DOHH2 (cell line): ENCODE data around the gene MPRIP.

ENCODE experiments used
- H3F3A ChIP-seq: fragments of 200-600 bp; sonication (generic), shearing (Covaris generic); 2 replicates; pipeline ENCODE4 v1.6.0; 2016; ENCODE audit warnings: antibody characterized with exemption, mild to moderate bottlenecking; ENCODE audit not compliant: control insufficient read depth, insufficient read depth
- H3K27ac ChIP-seq: fragments of 200-600 bp; sonication (generic); 2 replicates; pipeline ENCODE4 v1.5.1; 2014; ENCODE audit warnings: low read depth, mild to moderate bottlenecking, low read length, moderate library complexity
- H3K27me3 ChIP-seq: fragments of 200-600 bp; sonication (generic); 2 replicates; pipeline ENCODE4 v1.6.1; 2014; ENCODE audit warnings: mild to moderate bottlenecking, low read length, mixed read lengths; ENCODE audit not compliant: control insufficient read depth
- H3K36me3 ChIP-seq: fragments of 200-600 bp; sonication (generic); 2 replicates; pipeline ENCODE4 v1.6.1; 2014; ENCODE audit warnings: mild to moderate bottlenecking, low read length, moderate library complexity, mixed read lengths; ENCODE audit not compliant: control insufficient read depth
- H3K4me1 ChIP-seq: fragments of 200-600 bp; sonication (generic); 2 replicates; pipeline ENCODE4 v1.6.1; 2014; ENCODE audit warnings: mild to moderate bottlenecking, low read length, mixed read lengths; ENCODE audit not compliant: control insufficient read depth
- H3K4me2 ChIP-seq: fragments of 200-600 bp; sonication (generic); 2 replicates; pipeline ENCODE4 v1.6.0; 2014; ENCODE audit warnings: mild to moderate bottlenecking, low read length, moderate library complexity
- H3K4me3 ChIP-seq: fragments of 200-600 bp; sonication (generic); 2 replicates; pipeline ENCODE4 v1.5.1; 2014; ENCODE audit warnings: mild to moderate bottlenecking, low read length, mixed read lengths
- H3K79me2 ChIP-seq: fragments of 200-600 bp; sonication (generic); 2 replicates; pipeline ENCODE4 v1.6.1; 2014; ENCODE audit warnings: mild to moderate bottlenecking, low read length, mixed read lengths; ENCODE audit not compliant: control insufficient read depth
- H3K9me2 ChIP-seq: fragments of 200-600 bp; sonication (generic); replicated peaks from 2 replicates; pipeline ENCODE4 v1.6.1; 2014; ENCODE audit warnings: mild to moderate bottlenecking, low read length, mixed read lengths; ENCODE audit not compliant: control insufficient read depth
- H3K9me3 ChIP-seq: fragments of 200-600 bp; sonication (generic); 2 replicates; pipeline ENCODE4 v1.6.1; 2014; ENCODE audit warnings: antibody characterized with exemption, low read length, mixed read lengths; ENCODE audit not compliant: control insufficient read depth, insufficient read depth
- H4K20me1 ChIP-seq: fragments of 200-600 bp; sonication (generic); 2 replicates; pipeline ENCODE4 v1.6.0; 2014; ENCODE audit warnings: low read depth, mild to moderate bottlenecking, antibody characterized with exemption, low read length, moderate library complexity; ENCODE audit not compliant: control insufficient read depth, insufficient read depth
- CTCF ChIP-seq: fragments of 200-600 bp; sonication (generic); IDR thresholded peaks from one replicate; pipeline ENCODE4 v1.5.1; 2014; ENCODE audit warnings: antibody characterized with exemption, mild to moderate bottlenecking, low read depth, low read length; ENCODE audit not compliant: poor library complexity, severe bottlenecking
- EZH2phosphoT487 ChIP-seq: fragments of 200-600 bp; sonication (generic); IDR thresholded peaks from 2 replicates; pipeline ENCODE4 v1.6.1; 2017; ENCODE audit warnings: borderline replicate concordance, mild to moderate bottlenecking, antibody characterized with exemption, low read length, moderate library complexity, mixed read lengths

Gene MPRIP

GRCh38 chr17:17033466-17033865 is 8.8 kb upstream of the MPRIP start:
- no peak for TF ChIP-seq EZH2phosphoT487
- TF ChIP-seq CTCF, result no peak
- Histone ChIP-seq H3K4me1 (peaks cover 18% of the 10 kb centered on the region), H3K9me3 (no peaks in the 10 kb centered on the region), H3K79me2 (no peaks in the 10 kb centered on the region), H4K20me1 (no peaks in the 10 kb centered on the region), H3F3A (no peaks in the 10 kb centered on the region), H3K27ac (no peak overlapping the region), H3K9me2 (no peaks in the 10 kb centered on the region), H3K27me3 (peaks cover 14% of the 10 kb centered on the region), H3K36me3 (no peaks in the 10 kb centered on the region), H3K4me2 (no peak overlapping the region), H3K4me3 (no peak overlapping the region)

GRCh38 chr17:17034026-17034425 is 8.2 kb upstream of the MPRIP start:
- Histone ChIP-seq H3F3A (no peaks in the 10 kb centered on the region), H4K20me1 (no peaks in the 10 kb centered on the region), H3K4me2 (no peak overlapping the region), H3K27me3 (peaks cover 9% of the 10 kb centered on the region), H3K36me3 (no peaks in the 10 kb centered on the region), H3K9me2 (no peaks in the 10 kb centered on the region), H3K4me3 (no peak overlapping the region), H3K9me3 (no peaks in the 10 kb centered on the region), H3K79me2 (no peaks in the 10 kb centered on the region), H3K4me1 (peaks cover 12% of the 10 kb centered on the region), H3K27ac (no peak overlapping the region)
- TF ChIP-seq EZH2phosphoT487 (no peak), CTCF (no peak)

GRCh38 chr17:17034496-17035075 is 7.7 kb upstream of the MPRIP start:
- Histone ChIP-seq H3K4me2 (no peak overlapping the region), H3K9me2 (no peaks in the 10 kb centered on the region), H3K4me1 (peaks cover 6% of the 10 kb centered on the region), H4K20me1 (no peaks in the 10 kb centered on the region), H3K9me3 (no peaks in the 10 kb centered on the region), H3K36me3 (no peaks in the 10 kb centered on the region), H3K4me3 (no peak overlapping the region), H3F3A (no peaks in the 10 kb centered on the region), H3K79me2 (no peaks in the 10 kb centered on the region), H3K27me3 (peaks cover 4% of the 10 kb centered on the region; the same call in 1 of the 2 replicates), H3K27ac (no peak overlapping the region)
- no peak for TF ChIP-seq EZH2phosphoT487
- no peak for TF ChIP-seq CTCF
